ENCODE results near the gene RRP12. TPM values are rescaled to one million over a fixed set of nuclear protein-coding genes. Genes with fewer than 3 reads are reported as not detected.
A peak's percentile ranks its signal among the peaks of the same experiment; 100 is the strongest.
"Not testable (repeated sequence)": the region's sequence is repeated elsewhere in the genome, so short reads cannot be mapped to it uniquely, and the experiment has no call there.

The RRP12 gene
- polyA plus RNA-seq, 3 donors = 26.3 to 34.6 (median 26.7) TPM

DNA sequence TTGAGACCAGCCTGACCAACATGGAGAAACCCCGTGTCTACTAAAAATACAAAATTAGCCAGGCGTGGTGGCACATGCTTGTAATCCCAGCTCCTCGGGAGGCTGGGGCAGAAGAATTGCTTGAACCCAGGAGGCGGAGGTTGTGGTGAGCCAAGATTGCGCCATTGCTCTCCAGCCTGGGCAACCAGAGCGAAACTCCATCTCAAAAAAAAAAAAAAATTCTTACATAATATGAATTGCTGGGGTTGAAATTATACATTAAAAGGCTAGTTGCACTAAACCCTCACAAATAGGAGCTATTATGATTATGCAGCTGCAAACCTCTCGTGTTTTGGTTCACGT is 22.6 kb upstream of the RRP12 start:
- DNase-seq = not testable (repeated sequence)

DNA sequence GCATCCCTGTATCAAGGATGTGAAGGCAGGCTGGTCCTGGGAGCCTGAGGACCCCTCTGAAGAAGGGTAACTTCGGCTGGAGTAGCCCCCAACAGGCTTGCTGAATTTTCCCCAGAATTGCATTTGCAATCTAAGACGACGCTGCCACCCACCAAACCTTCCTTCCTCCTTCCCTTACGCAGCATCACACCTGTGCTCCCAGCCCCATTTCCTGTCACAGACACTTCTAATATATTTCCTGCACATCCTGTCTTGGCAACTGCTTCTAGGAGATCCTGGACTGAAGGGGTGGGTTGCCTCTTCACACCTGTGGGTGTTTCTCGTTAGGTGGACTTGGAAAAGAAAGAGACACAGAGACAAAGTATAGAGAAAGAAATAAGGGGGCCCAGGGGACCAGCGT is 15.4 kb upstream of the RRP12 start:
- no peak for DNase-seq

DNA sequence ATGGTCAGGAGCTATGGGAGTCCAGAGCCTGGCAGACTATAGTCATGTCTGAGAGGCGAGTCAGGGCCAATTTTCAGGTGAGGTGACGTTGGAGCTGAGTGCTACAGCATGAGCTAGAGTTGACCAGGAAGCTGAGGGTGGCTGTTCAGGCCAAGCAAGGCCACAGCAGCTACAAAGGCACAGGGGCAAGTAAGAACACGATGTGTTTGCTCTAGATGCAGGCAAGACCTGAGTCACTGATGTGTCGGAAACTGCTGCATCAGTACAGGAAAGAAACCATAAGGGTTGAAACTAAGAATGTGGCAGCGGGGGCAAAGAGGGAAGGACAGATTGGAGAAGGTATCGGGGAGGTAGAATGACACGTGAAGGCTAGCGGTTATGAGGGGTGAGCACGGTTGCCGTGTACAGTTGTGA is 11.8 kb upstream of the RRP12 start:
- no peak for DNase-seq

DNA sequence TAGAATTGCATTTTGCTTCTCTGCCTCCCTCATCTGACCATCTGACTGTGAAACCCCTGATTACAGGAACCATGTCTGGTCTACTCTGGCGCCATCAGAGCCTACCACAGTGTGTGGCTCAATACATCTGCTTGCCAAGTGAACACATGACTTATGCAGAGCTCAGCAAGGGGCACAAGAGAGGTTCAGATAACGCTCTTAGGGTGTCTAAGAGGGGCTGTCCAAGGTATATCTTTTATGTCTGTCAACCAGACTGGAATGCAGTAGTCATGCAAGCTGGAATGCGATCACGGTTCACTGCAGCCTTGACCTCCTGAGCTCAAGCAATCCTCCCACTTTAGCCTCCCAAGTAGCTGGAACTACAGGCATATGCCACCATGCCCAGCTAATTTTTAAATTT is 10.3 kb upstream of the RRP12 start:
- no peak for DNase-seq

DNA sequence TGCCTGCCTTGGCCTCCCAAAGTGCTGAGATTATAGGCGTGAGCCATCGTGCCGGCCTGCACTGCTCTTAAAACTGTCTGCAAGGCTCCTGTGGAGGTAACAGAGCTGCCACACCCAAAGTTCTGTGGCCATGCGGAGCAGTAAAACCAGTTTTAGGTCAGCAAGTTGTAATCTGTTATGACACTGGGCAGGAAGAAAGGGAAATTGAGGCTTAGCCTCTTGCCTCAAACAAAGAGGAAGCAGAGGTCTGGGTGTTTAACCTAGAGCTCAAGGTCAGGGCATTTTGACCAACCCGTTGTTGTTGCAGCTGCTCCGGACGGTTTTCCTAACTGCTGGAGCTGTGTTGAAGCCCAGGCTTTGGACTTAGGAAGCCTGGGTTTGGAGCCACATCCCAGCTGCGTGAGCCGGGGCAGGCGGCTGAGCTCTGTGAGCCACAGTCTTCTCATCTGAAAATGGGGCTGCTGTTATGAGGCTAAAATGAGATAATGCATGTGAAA is 7.4 kb upstream of the RRP12 start:
- no peak for DNase-seq

DNA sequence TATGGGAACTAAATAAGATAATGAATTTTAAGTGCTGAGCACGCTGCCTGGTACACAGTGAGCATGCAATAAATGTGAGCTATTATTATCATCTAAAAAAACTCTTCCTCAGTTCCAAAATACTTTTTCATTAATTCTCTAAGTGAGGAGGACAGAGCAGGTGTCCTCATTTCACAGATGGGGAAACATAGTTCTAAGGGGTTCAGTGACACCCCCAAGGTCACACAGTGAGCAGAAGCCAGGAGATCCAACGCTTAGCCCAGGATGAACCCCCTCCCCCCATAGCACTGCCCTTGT is 6.8 kb upstream of the RRP12 start:
- no peak for DNase-seq

DNA sequence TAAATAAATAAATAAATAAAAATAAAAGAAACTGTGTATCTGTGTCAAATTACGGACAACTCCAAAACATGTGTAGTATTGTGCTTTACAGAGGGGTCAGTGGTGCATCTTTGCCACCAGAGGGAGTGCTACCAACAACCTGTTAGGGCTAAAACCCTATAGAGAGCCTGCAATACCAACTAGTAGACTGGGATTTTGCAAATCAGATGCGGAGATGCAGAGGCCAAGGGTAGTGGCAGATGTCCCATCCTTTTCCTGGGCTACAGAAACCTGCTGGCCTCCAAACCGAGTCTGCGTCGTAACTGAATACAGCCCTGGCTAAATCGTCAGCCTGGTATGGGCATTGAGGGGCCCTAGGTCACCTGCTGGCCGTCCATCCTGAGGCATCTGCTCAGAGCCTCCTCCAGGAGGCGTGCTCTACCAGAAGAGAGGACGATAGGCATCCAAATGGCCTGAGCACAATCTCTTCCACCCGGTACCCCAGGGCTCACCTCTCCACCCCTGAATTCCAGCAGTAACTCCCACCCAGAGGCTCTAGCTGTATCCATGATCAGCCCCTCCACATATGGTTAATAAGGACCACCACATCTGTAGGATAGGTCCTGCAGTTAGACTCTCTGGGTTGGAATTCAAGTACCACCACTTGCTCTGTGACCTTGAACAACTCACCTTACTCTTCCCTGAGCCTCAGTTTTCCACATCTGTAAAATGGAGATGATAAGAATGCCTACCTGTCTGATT is 6.2 kb upstream of the RRP12 start:
- no peak for DNase-seq

DNA sequence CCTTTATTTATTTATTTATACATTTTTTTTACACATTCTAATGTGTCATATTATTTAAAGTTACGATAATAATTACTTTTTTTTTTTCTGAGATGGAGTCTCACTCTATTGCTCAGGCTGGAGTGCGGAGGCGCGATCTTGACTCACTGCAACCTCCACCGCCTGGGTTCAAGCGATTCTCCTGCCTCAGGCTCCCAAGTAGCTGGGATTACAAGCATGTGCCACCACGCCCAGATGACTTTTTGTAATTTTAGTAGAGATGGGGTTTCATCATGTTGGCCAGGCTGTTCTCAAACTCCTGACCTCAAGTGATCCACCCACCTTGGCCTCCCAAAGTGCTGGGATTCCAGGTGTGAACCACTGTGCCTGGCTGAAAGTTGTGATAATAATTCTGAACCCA is 5.3 kb upstream of the RRP12 start:
- not testable (repeated sequence) for DNase-seq

DNA sequence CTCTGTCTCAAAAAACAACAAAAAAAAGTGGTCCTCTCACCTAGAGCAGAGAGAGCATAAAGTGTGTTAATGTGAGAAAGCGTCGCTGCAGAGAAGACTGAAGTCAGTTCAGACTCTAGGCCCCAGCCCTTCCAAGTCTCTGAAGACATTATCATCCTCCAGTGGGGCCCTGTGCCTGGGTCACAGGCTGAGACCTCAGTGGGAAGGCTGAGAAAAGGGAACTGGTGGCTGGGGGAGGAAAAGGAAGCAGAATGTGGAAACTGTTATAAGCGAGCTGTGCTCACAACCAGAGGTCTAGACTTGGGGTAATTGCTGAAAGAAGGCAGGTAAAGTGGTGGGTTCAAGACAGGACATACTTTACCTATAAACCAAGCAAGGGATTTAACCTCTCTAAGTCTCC is 4.9 kb upstream of the RRP12 start:
- DNase-seq = no peak

DNA sequence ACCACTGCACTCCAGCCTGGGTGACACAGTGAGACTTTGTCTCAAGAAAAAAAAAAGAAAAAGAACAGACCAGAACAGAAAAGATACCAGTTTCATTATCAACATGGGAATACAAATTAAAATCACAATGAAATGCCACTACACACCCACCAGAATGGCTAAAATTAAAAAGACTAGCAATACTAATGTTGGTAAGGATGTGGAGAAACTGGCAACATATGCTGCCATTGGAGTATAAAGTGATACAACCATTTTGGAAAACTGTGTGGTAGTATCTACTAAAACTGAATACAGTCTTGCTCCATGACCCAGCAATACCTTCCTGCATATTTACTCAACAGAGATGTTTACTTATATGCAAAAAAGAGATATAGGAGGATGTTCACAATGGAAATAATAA is 2.9 kb upstream of the RRP12 start:
- DNase-seq = no peak

DNA sequence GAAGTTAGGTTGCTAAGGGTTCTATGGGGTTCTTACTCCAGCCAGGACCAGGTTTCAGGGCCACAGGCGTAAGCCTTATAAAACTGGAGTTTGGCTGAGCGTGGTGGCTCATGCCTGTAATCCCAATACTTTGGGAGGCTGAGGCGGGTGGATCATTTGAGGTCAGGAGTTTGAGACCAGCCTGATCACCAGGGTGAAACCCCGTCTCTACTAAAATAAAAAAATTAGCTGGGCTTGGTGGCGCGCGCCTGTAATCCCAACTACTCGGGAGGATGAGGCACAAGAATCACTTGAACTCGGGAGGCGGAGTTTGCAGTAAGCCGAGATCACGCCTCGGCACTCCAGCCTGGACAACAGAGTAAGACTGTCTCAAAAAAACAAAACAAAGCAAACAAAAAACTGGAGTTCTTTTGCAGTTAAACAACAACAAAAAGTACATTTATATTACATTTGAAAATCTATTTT is 347 bp upstream of the RRP12 start:
- DNase-seq = no peak

DNA sequence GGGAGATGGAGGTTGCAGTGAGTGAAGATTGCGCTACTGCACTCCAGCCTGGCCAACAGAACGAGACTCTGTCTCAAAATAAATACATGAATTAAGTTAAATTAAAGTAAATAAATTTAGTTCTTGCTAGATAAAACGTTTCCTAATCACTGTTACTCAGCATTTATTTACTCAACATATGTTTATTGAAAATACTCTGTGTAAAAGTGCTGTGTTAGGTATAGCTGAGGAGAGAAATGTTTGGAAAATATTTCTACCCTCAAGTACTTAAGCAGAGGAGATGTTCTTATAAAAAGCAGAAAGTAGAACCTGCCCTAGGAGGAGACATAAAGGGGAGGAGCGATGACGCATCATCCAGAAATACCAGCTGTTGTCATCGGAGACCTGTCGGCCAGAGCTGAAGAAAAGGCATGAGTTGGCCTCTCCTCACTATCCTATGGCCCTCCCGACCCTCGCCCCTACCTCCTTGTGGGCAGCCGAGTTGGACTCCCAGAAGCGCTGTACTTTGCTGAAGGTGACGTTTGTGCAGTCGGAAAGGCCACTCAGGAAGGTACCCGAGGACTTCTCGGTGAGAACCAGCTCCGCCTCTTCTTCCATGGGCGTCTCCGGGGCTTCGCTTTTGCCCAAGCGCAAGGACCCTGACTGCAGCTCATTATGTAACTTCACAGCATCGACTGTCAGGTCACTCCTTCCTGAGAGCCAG is 1.1 kb downstream of the RRP12 start:
- DNase-seq = peak; percentile 48

DNA sequence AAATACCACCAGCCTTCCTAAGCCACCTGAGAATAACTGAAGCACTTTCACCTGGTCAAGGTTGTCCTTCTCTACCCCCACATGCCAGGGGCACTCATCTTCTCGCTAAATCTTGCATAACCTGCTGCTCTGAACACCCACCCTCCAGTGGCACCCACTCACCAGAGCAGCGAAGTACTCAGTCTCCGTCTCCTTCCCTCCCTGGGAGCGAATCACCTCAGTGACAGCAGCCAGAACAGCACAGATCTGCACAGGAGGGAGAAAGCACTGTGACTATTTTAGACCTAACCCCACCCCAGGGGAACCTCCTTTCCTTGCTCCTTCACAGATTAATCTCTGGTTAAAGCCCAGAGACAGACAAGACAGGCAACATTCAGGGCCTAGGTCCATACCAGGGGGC is 5.1 kb downstream of the RRP12 start:
- DNase-seq = no peak

DNA sequence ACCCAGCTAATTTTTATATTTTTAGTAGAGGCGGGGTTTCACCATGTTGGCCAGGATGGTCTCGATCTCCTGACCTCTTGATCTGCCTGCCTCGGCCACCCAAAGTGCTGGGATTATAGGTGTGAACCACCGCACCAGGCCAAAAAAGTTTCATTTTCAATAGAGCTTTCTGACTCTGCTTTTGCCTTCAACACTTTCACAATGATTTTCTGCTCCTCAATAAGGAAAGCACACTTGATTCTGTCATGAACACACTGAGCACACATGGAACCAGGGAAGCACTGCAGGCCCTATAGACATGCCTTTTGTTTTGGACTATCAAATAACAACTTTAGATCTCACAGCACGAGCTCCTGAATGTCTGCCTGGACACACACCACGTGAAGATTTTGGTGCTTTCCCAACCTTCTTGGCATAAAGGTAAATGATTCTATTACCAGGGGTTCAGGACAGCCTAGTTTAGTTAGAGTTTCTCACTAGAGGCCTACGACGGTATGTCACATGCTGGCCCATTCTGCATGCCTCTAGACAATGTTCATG is 8.0 kb downstream of the RRP12 start:
- no peak for DNase-seq

DNA sequence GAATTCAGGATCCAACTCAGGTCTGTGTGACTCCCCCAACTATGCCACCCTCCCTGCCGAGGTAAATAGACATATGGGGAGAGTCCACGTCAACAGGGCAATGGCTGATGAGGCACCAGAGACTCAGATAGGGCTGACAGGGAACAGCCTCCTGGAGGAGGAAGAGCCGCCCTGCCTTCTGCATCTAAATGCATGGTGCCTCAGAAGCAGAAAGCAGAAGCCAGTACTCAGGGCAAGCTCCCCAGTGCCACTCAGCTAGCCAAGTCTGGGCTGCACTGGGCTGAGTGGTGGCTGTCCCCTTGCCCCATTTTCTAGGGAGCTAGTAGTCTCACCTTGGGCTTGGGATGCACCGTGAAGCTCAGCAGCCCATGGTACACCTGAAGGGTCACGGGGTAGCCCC is 11.0 kb downstream of the RRP12 start:
- no peak for DNase-seq

DNA sequence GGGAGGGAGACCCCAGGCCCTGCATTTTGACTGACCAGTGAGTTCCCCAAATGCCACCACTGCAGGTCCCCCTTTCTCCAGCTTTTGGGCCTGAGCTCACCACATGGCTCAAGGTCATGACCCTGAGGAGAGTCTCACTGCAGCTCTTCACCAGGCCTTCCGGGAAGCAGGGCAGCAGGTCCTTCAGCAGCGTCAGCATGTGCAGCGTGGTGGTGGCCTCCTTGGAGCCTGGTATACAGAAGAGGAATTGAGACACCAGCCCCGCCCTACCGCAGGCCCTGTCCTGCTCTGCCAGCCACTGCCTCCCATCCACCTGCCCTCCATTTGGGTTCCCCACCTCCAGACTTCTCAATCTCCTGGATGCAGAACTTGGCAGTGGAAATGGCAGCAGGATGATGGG is 13.0 kb downstream of the RRP12 start:
- no peak for DNase-seq

DNA sequence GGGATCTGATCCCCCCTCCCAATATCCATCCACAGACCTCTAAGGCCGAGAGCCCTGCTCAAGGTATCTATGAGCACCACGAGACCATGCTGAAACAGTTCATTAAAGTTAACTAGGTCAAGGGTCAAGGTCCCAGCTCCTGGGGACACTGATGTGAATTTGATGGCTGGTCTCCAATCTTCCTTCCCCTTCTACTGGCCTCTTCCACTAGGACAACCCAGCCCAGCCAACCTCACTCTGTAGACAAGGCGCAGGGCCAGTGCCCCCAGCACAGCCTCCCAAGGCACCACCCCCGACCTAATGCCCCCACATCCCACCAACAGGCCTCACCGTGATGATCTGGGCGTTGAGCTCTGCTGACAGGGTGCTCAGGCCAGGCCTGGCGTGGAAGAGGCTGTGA is 15.6 kb downstream of the RRP12 start:
- no peak for DNase-seq

DNA sequence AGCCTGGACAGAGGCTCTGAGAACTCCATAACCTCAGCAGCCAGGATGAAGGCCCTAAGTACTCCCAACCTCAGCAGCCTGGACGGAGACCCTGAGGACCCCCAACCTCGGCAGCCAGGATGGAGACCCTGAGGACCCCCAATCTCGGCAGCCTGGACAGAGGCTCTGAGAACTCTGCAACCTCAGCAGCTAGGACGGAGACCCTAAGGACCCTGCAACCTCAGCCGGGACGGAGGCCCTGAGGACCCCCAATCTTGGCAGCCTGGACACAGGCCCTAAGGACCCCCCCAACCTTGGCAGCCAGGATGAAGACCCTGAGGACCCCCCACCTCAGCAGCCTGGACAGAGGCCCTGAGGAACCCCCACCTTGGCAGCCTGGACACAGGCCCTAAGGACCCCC is 16.5 kb downstream of the RRP12 start:
- DNase-seq = no peak

DNA sequence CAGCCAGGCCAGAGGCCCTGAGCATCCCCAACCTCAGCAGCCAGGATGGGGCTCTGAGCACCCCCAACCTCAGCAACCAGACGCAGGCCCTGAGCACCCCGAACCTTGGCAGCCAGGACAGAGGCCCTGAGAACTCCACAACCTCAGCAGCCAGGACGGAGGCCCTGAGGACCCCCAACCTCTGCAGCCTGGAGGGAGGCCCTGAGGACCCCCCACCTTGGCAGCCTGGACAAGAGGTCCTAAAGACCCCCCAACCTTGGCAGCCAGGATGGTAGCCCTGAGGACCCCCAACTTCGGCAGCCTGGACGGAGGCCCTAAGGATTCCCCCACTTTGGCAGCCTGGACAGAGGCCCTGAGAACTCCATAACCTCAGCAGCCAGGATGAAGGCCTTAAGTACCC is 17.0 kb downstream of the RRP12 start:
- no peak for DNase-seq

DNA sequence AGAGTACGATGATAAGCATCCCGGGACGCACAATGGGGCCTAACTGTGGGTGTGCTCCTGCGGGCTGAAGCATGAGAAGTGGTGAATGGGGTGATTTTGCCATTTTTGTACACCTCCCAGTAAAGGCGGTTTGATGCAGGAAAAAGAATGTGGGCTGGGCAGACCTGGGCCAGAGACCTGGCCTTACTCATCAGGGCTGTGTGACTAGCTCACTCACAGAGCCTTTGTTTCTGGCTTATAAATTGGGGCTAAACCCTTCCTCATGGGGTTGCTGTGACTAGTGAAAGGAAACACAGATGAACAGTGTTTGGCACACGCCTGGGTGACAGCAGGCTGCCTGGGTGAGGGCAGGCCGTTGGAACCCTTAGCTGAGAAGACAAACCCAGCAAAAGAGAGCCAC is 18.0 kb downstream of the RRP12 start:
- DNase-seq = no peak

DNA sequence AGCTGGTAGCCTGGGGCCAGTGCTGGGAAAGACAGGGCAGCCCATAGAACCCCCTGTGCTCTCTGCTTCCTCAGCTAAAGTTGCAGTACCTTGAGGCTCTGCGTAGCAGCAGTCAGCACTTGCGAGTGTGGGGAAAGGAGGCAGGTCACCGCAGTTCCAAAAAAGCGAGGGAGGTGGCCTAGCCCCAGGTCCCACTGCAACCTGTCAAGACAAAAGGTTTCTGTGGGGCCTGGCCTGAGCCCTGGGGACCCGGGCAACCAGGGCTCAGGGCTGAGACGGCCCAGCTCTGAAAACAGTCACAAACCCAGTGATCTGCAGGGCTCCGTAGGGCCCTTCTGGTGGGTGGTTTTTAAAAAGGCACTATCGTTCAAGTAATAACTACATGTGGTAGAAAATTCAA is 19.5 kb downstream of the RRP12 start:
- DNase-seq = no peak

DNA sequence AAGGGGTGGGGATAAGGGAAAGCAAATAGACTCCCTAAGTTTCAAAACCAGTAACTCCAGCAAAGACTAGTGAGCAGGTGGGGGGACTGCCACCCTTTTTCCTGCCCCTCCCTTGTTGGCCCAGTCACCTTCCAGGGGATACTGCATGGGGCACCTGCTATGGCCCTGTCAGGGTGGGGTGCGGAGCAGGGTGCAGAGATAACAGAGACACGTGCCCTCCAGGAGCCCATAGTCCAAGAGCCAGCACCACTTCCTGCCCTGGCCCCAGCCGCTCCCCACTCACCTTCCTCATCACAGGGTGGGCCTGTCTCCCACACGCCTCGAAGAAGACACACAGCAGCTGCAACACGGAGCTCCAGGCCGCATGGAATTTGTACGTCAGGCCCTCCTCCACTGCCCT is 20.6 kb downstream of the RRP12 start:
- DNase-seq = no peak
